Keratinocyte (primary cell): Measurements from ENCODE around the gene ACOT13. TPM values are rescaled to one million over a fixed set of nuclear protein-coding genes. Genes with fewer than 3 reads are reported as not detected.
"Not testable (repeated sequence)": the region's sequence is repeated elsewhere in the genome, so short reads cannot be mapped to it uniquely, and the experiment has no call there.

Source experiments
- DNase-seq: peaks from one replicate; pipeline ENCODE4 v3.0.0-alpha.2; 2011; ENCODE audit warnings: low read depth, missing footprints, low spot score
- FAIRE-seq: peaks from 2 replicates; lab custom pipeline; 2011; peaks lifted over from hg19 to GRCh38; lab: Jason Lieb, UNC
- H2AFZ ChIP-seq: 2 replicates; pipeline ENCODE4 v1.6.0; 2012; ENCODE audit warnings: low read length, control low read depth, inconsistent platforms; ENCODE audit not compliant: control insufficient read depth
- H3K27ac ChIP-seq: 2 replicates; pipeline ENCODE4 v1.5.1; 2011; ENCODE audit warnings: low read length; ENCODE audit not compliant: control insufficient read depth, insufficient read depth
- H3K27me3 ChIP-seq: 3 replicates; pipeline ENCODE4 v1.6.0; 2011; ENCODE audit warnings: low read length; ENCODE audit not compliant: control insufficient read depth, insufficient read depth; ENCODE audit errors: extremely low read depth
- H3K36me3 ChIP-seq, 2 experiments: 2 replicates in 1 of 2; 3 replicates in 1 of 2; pipeline ENCODE4 v1.5.1; 2011; ENCODE audit warnings: low read length in 2 of 2, mild to moderate bottlenecking in 1 of 2; ENCODE audit not compliant: control insufficient read depth in 2 of 2, insufficient read depth in 2 of 2; ENCODE audit errors: extremely low read depth in 1 of 2
- H3K4me1 ChIP-seq: 3 replicates; pipeline ENCODE4 v1.5.1; 2011; ENCODE audit warnings: low read length; ENCODE audit not compliant: control insufficient read depth, insufficient read depth; ENCODE audit errors: extremely low read depth
- H3K4me2 ChIP-seq: 3 replicates; pipeline ENCODE4 v1.6.0; 2011; ENCODE audit warnings: low read depth, low read length; ENCODE audit not compliant: control insufficient read depth, insufficient read depth; ENCODE audit errors: extremely low read depth
- H3K4me3 ChIP-seq, 3 experiments: fragments of 200-600 bp in 1 of 3; sonication (generic) in 1 of 3; 2 replicates in 2 of 3; 3 replicates in 1 of 3; pipeline ENCODE4 v1.5.1; 2011 to 2016; ENCODE audit warnings: low read length in 3 of 3, mild to moderate bottlenecking in 3 of 3, control low read depth in 2 of 3, inconsistent platforms in 1 of 3, low read depth in 1 of 3, mixed read lengths in 1 of 3, mixed run types in 1 of 3, moderate library complexity in 1 of 3; ENCODE audit not compliant: control insufficient read depth in 2 of 3, insufficient read depth in 2 of 3; ENCODE audit errors: extremely low read depth in 1 of 3
- H3K79me2 ChIP-seq: 2 replicates; pipeline ENCODE4 v1.6.0; 2012; ENCODE audit warnings: low read length; ENCODE audit not compliant: control insufficient read depth, insufficient read depth
- H3K9ac ChIP-seq: 3 replicates; pipeline ENCODE4 v1.6.0; 2011; ENCODE audit warnings: low read length; ENCODE audit not compliant: control insufficient read depth, insufficient read depth; ENCODE audit errors: extremely low read depth
- H3K9me1 ChIP-seq: 3 replicates; pipeline ENCODE4 v1.6.0; 2011; ENCODE audit warnings: low read length; ENCODE audit not compliant: control insufficient read depth, insufficient read depth; ENCODE audit errors: extremely low read depth
- H3K9me3 ChIP-seq: 2 replicates; pipeline ENCODE4 v1.5.1; 2012; ENCODE audit warnings: low read depth, low read length; ENCODE audit not compliant: control insufficient read depth
- H4K20me1 ChIP-seq: 3 replicates; pipeline ENCODE4 v1.6.0; 2011; ENCODE audit warnings: low read length; ENCODE audit not compliant: control insufficient read depth, insufficient read depth; ENCODE audit errors: extremely low read depth
- CTCF ChIP-seq, 3 experiments: IDR thresholded peaks in 1 of 3; conservative IDR thresholded peaks in 1 of 3; optimal IDR thresholded peaks in 1 of 3; 2 replicates in 2 of 3; 3 replicates in 1 of 3; pipeline versions ENCODE3 to v1.5.1; 2011; ENCODE audit warnings: low read length in 3 of 3, mild to moderate bottlenecking in 3 of 3, moderate library complexity in 2 of 3, control low read depth in 1 of 3, inconsistent platforms in 1 of 3; ENCODE audit not compliant: insufficient read depth in 2 of 3; ENCODE audit errors: extremely low read depth in 1 of 3
- EZH2 ChIP-seq: IDR thresholded peaks from one replicate; pipeline ENCODE4 v1.6.1; 2012; ENCODE audit warnings: inconsistent platforms, mild to moderate bottlenecking, low read length, moderate library complexity
- dilution Hi-C: fragments of 300-500 bp; cut with MboI; formaldehyde crosslinking; loops from one replicate; pipeline ENCODE4 v1.7.0; 2020; ENCODE audit warnings: low sequenced_read_pairs; ENCODE audit not compliant: extremely low pct_ligation_motif_present
- polyA plus RNA-seq, 5 experiments: library from polyadenylated mRNA; depleted of rRNA in 3 of 5; stranded (reverse) in 3 of 5; stranded (forward) in 1 of 5; unstranded in 1 of 5; fragments of >200 nt; gene quantifications; 1 replicate in 1 of 5; 2 replicates in 3 of 5; 3 replicates in 1 of 5; pipeline versions ENCODE4 v1.2.1 to v1.2.3, GENCODE V29; 2011 to 2012; ENCODE audit warnings: missing spikeins in 2 of 5, low read depth in 1 of 5, low replicate concordance in 1 of 5

Gene ACOT13
- polyA plus RNA-seq, 1 donor (not counting 4 experiments of a cell fraction or from before 2014, with no cell fraction given) = 57.9 TPM

- dilution Hi-C loops = no loop called here
- TF ChIP-seq EZH2 (no peak), CTCF (optimal IDR thresholded peaks at IDR 0.05 in 1 of 3, IDR thresholded peaks at IDR 0.05 in 1 of 3, conservative IDR thresholded peaks at IDR 0.05 in 1 of 3; ENCODE audit: extremely low read depth in 1 of 3, insufficient read depth in 2 of 3, low read length in 3 of 3) (no peak)
These were observed 2.1 kb downstream of the ACOT13 start for GRCh38 chr6:24668997-24669361.

GRCh38 chr6:24670492-24670891, 3.6 kb downstream of the ACOT13 start:
- Histone ChIP-seq H3K4me1 (peaks cover 11% of the 10 kb centered on the region), H3K79me2 (peaks cover 19% of the 10 kb centered on the region)
- DNase-seq, H3K36me3 ChIP-seq, H3K4me3 ChIP-seq, H3K27ac ChIP-seq, H3K4me2 ChIP-seq, FAIRE-seq, H4K20me1 ChIP-seq, H2AFZ ChIP-seq, H3K9me3 ChIP-seq, dilution Hi-C loops, H3K9me1 ChIP-seq, H3K27me3 ChIP-seq, H3K9ac ChIP-seq: not testable (repeated sequence)

More at GRCh38 chr6:24668997-24669361, 2.1 kb downstream of the ACOT13 start:
- Histone ChIP-seq H3K36me3 (peaks cover under 1 to 2% of the 10 kb centered on the region in 2 experiments), H3K9me1 (no peaks in the 10 kb centered on the region), H3K79me2 (peaks cover 31% of the 10 kb centered on the region), H2AFZ (no peak overlapping the region), H3K4me3 (no peak overlapping the region), H3K27me3 (no peaks in the 10 kb centered on the region), H3K27ac (no peak overlapping the region), H3K9ac (no peak overlapping the region), H3K4me1 (peaks cover 16% of the 10 kb centered on the region), H3K4me2 (no peak overlapping the region), H3K9me3 (peaks cover 2% of the 10 kb centered on the region), H4K20me1 (no peaks in the 10 kb centered on the region)
- FAIRE-seq (no peak), DNase-seq (no peak)

GRCh38 chr6:24671077-24671476, 4.2 kb downstream of the ACOT13 start:
- H3K4me2 ChIP-seq, DNase-seq, H3K9me1 ChIP-seq, H3K4me3 ChIP-seq, H4K20me1 ChIP-seq, H2AFZ ChIP-seq, H3K36me3 ChIP-seq, H3K27me3 ChIP-seq, H3K27ac ChIP-seq, H3K9ac ChIP-seq, H3K9me3 ChIP-seq, FAIRE-seq, dilution Hi-C loops, H3K4me1 ChIP-seq: not testable (repeated sequence)
- peaks cover 14% of the 10 kb centered on the region for H3K79me2 ChIP-seq
